Fibroblast of skin of abdomen (primary cell): ENCODE results near the gene EPS8.
"Not testable (repeated sequence)": the region's sequence is repeated elsewhere in the genome, so short reads cannot be mapped to it uniquely, and the experiment has no call there.

ENCODE experiments used
- DNase-seq: peaks from one replicate; pipeline ENCODE4 v3.0.0-alpha.2; 2013

Gene EPS8

DNA sequence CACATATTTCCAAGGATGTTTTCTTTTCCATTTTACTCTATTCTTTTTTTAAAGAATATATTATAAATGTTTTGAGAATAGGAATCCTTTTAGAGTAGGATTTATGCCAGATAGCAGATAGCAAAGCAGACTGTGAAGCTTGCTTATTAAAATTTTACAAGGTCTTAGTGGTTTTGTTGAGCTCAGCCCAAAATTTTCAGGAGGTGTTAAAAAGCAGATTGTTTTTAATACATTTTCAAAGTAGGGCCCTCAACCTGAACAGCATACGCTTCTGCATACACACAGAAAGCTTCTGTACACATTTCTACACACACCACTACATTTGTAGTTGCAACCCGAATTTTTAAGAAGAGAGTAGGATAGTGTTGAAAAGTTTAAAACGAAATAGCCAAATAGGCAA, 151.0 kb downstream of the EPS8 start:
- no peak for DNase-seq

GRCh38 chr12:15636060-15636890, 152.9 kb downstream of the EPS8 start:
- no peak for DNase-seq

- peak; percentile 72 for DNase-seq
Measured at GRCh38 chr12:15634010-15634683, 155.0 kb downstream of the EPS8 start.

DNA sequence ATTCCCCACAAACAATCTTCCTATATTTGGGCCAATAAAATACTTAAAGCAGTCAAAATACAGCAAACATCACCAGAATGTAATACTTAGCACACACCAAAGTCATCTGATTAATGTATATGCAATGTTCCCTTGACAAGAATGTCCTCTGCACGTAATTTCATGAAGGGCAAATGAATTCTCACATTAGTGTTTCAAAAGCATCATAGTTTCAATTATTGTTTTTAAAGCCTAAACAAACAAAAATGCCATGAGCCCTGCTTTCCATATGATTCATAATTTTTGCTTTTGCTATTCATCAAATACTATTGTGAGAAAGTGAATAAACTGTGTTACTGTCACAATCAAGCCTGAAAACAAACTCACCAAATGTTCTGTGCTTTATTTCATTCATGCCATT, 156.0 kb downstream of the EPS8 start:
- peak; percentile 29 for DNase-seq

DNA sequence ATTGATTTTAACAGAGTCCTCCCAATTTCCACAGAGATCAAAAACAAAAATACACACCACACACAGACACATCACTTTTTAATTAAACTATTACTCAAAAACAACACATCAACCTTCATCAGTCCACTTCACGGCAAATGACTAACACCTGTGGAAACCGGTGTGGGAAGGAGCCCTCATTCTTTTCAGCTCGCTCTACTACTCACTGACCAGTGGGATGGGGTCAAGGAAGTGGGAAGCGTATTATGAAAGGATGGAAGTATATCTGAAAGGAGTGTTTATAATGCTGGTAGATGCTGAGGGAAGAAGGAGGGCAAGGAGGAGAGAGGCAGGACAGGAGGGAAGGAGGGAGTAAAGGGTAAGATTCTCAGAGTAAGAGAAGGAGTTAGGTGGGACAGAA, 156.5 kb downstream of the EPS8 start:
- DNase-seq = no peak

DNA sequence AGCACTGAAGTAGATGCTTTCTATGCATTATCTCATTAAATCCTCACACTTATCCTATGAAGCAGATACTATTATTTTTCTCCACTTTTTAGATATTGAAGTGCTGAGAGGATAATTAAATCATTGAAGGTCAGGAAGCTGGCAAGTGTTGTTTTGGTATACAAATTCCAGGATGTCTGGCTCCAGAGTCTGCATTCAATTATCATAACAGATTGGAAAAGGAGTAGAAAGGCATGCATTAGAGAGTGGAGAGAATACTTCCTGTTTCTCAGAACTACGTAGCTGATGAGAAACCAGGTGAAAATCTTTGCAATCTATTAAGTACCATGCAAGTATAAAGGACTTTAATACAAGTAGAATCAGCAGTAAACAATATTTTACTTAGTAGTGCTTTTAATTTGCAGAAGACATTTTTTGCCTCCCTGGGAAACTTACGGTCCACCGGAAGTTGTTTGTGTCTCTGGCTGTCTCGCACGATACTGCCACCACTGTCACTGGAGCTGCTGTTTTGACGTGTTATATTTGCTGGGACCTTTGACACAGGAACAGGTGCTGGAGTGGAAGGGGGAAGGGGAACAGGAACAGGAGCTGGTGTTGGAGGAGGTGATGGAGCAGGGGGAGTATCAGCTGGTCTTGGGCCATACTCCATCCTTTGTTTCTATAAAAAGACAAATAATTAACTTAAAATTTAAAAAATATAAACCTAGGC, 158.0 kb downstream of the EPS8 start:
- DNase-seq = peak; percentile 49

- peak; percentile 65 for DNase-seq
Measured at GRCh38 chr12:15629761-15630160, 159.4 kb downstream of the EPS8 start.

DNA sequence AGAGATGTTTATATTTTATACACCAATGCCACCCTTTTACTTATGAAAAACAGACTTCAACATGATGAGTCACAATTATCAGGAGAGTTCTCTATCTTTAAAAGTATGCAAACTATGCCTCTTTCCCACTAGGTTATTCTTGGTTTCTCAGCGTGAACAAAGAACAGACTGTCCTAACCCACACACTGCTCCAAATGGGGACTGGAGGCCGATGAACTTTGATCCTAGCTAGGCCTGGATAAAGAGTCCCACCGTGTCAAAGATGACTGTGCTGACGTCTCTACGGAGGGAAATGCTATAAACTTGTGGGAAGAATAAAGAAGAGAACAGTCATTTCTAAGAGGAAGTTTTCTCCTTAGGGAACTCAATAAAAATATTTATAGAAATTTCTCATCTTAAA, 160.1 kb downstream of the EPS8 start:
- DNase-seq = peak; percentile 87

DNA sequence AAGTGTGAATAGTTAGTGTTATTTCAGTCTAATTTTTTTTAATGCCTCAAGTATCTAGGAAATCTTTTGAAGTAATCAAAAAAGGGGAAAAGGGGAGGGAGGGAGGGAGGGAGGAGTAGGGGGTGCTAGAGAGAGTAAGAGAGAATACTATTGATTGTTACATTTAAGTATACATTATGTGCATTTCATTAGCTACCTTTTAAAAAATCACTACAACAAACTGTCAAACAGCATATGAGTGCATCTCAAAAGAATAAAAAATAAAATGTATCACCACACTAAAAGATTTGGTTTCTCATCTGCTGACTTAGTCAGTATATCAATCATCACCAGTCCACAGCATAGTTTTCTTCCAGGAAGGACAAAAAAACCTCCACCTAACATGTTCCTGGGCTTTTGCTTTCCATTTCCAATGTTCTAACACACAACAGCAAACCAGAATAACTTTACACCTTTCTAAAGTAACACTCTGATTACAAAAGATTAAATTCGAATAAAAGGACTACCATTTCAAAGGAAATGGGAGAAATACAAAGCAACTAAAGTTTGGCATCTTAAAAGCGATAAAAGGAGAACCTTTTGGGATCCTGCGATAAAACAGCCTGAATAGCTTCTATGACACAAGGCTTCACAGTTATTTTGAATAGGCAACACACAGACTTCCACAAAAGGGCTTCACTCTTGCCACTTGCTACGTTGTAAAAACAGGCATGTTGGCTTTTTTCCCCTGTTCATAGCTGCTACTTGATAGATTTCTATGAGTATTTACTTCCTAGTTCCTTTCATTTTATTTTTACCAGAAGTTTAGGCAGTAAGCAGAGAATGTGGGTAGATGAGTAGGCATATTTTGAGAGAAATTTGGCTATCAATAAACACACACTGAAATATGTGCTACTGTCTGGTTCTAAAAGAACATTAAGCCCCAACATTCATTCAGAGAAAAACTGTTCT, 160.9 kb downstream of the EPS8 start:
- peak; percentile 56 for DNase-seq

DNA sequence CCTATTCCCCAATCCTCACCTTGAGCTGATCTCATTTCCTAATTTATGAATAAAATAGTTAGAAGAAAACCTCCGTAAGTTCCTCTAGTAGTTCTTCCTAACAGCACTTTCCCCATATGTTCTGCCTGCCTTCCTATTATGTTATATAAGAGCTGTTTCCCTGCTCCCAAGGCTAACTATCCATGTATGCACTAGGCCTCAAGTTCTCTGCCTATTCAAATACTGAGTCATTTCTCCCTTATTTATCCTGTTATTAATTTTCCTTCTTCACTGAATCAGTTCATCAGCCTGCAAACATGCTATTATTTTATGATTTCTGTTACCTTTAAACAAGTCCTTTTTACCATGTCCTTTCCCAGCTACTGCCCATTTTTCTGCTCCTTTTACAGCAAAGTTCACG, 164.1 kb downstream of the EPS8 start:
- DNase-seq = no peak

- no peak for DNase-seq
Measured at GRCh38 chr12:15620741-15621539, 168.2 kb downstream of the EPS8 start.

DNA sequence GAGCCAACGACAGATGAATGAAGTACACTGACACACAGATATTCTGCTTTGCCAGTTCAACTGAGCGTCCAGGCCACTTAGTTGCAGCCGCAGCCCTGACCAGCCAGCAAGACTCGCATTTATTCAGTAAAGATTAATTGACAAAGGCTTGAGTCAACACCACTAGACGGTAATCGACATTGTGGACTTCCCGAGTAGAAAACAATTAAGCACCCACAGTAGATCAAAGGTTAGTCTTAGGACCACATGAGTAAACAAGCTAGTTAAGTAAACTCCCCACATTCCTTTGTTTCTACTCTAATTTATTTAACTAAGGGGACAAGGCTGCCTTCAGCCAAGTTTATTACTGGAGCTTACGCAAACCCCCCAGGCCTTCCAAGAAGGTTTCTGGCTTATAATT, 172.7 kb downstream of the EPS8 start:
- not testable (repeated sequence) for DNase-seq

DNA sequence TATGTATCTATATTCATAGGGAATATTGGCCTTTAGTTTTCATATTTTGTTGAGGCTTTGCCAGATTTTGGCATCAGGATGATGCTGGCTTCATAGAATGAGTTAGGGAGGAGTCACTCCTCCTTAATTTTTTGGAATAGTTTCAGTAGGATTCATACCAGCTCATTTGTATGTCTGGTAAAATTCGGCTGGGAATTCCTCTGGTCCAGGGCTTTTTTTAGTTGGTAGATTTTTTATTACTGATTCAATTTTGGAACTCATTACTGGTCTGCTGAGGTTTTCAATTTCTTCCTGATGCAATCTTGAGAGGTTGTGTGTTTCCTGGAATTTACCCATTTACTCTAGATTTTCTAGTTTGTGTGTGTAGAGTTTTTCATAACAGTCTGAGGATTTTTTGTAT, 175.2 kb downstream of the EPS8 start:
- peak; percentile 84 for DNase-seq

DNA sequence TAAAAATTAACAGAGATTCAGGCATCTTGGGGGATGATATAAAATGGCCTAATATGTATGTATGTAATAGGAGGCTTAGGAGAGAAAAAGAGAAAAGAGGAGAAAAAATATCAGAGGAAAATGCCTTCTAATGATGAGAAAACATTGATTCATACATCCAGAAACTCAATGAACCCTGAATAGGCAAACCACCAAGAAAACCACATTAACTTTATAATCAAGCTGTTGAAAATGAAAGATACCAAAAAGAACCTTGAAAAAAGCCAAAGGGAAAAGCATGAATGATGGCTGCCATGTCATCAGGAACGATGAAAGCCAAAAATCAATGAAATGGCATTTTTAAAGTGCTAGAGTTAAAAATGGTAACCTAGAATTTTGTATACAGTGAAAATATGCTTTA, 180.2 kb downstream of the EPS8 start:
- DNase-seq = peak; percentile 17

DNA sequence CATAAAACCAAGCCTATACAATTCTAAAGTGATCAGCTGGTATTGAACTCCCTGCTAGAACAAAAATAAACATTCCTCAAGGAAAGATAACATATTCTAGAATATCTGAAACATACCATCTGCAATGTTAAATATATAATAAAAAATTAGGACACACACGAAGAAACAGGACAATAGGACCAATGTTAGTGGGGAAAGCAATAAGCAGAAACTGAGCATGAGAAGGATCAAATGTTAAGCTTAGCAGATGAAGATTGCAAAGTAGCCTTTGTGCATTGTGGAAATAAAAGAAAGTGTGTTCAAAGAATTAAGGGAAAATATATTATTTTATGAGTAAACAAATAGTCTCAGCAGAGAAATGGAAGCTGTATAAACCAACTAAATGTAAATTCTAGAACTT, 180.8 kb downstream of the EPS8 start:
- DNase-seq = no peak

GRCh38 chr12:15605881-15606590, 183.2 kb downstream of the EPS8 start:
- DNase-seq = no peak

- peak; percentile 56 for DNase-seq
Measured at GRCh38 chr12:15603474-15604085, 185.6 kb downstream of the EPS8 start.

- DNase-seq = no peak
Measured at GRCh38 chr12:15602051-15602672, 187.0 kb downstream of the EPS8 start.

GRCh38 chr12:15601210-15601800, 187.9 kb downstream of the EPS8 start:
- peak; percentile 89 for DNase-seq
